WTC11 (cell line): ENCODE data around the gene ACSBG1. TPM values are rescaled to one million over a fixed set of nuclear protein-coding genes. Genes with fewer than 3 reads are reported as not detected.

Experiments used
- ATAC-seq: fragments of 200-7000 bp; cut with Tn5 transposase; 2 replicates; pipeline ENCODE4 v1.10.0; 2021; ENCODE audit warnings: mild to moderate bottlenecking, moderate library complexity
- CTCF ChIA-PET: fragments of 300-600 bp; sonication (Branson Sonifier 250); formaldehyde crosslinking; loops from one replicate; lab custom pipeline; 2021; ENCODE audit warnings: antibody characterized with exemption; lab: Charles Lee
- POLR2A ChIA-PET: fragments of 350-600 bp; sonication (Branson Sonifier 250); formaldehyde crosslinking; loops from one replicate; lab custom pipeline; 2021; ENCODE audit warnings: antibody characterized with exemption; lab: Charles Lee
- DNase-seq: peaks from one replicate; pipeline ENCODE4 v3.0.0; 2021; ENCODE audit warnings: low spot score
- H3K27ac Mint-ChIP-seq: 2 replicates; pipeline ENCODE4 v1.8.0; 2021; ENCODE audit warnings: mixed read lengths
- H3K27me3 Mint-ChIP-seq: 2 replicates; pipeline ENCODE4 v1.8.0; 2021; ENCODE audit warnings: low read depth, mild to moderate bottlenecking, moderate library complexity, mixed read lengths
- H3K36me3 Mint-ChIP-seq: 2 replicates; pipeline ENCODE4 v1.8.0; 2021; ENCODE audit warnings: mixed read lengths
- H3K4me1 Mint-ChIP-seq: 2 replicates; pipeline ENCODE4 v1.8.0; 2022; ENCODE audit warnings: mixed read lengths
- H3K4me3 Mint-ChIP-seq: 2 replicates; pipeline ENCODE4 v1.8.0; 2021; ENCODE audit warnings: mild to moderate bottlenecking, moderate library complexity, mixed read lengths
- H3K9me3 Mint-ChIP-seq: 2 replicates; pipeline ENCODE4 v1.8.0; 2021; ENCODE audit warnings: mixed read lengths
- ATF1 ChIP-seq: sonication (generic); formaldehyde crosslinking; IDR thresholded peaks from 2 replicates; pipeline ENCODE4 v1.8.1; 2023; ENCODE audit warnings: mild to moderate bottlenecking, moderate library complexity, missing genetic modification reagents
- ATF3 ChIP-seq: sonication (generic); formaldehyde crosslinking; conservative IDR thresholded peaks from 2 replicates; pipeline ENCODE4 v1.8.1; 2022; ENCODE audit warnings: mild to moderate bottlenecking, missing genetic modification reagents
- ETV6 ChIP-seq: sonication (generic); formaldehyde crosslinking; IDR thresholded peaks from 2 replicates; pipeline ENCODE4 v1.8.1; 2022; ENCODE audit warnings: mild to moderate bottlenecking, missing genetic modification reagents
- FOXJ3 ChIP-seq: sonication (generic); formaldehyde crosslinking; IDR thresholded peaks from 2 replicates; pipeline ENCODE4 v1.9.0; 2021; ENCODE audit warnings: missing genetic modification reagents, mild to moderate bottlenecking, borderline replicate concordance
- HMGXB4 ChIP-seq: sonication (generic); formaldehyde crosslinking; IDR thresholded peaks from 2 replicates; pipeline ENCODE4 v1.8.1; 2023; ENCODE audit warnings: mild to moderate bottlenecking, moderate library complexity, missing genetic modification reagents
- JAZF1 ChIP-seq: fragments of 250-450 bp; sonication (Bioruptor Pico); IDR thresholded peaks from 2 replicates; pipeline ENCODE4 v1.9.0; 2021; ENCODE audit warnings: moderate library complexity, mild to moderate bottlenecking, inconsistent platforms
- KAT7 ChIP-seq: sonication (generic); formaldehyde crosslinking; IDR thresholded peaks from 2 replicates; pipeline ENCODE4 v1.8.1; 2023; ENCODE audit warnings: missing genetic modification reagents, mild to moderate bottlenecking, borderline replicate concordance
- MXD4 ChIP-seq: fragments of 250-450 bp; sonication (Bioruptor Pico); IDR thresholded peaks from 2 replicates; pipeline ENCODE4 v1.8.0; 2021; ENCODE audit warnings: mild to moderate bottlenecking, moderate library complexity, borderline replicate concordance
- NR2C2 ChIP-seq: sonication (generic); formaldehyde crosslinking; IDR thresholded peaks from 2 replicates; pipeline ENCODE4 v1.8.0; 2022; ENCODE audit warnings: mild to moderate bottlenecking, missing genetic modification reagents
- OVOL2 ChIP-seq: fragments of 250-450 bp; sonication (Bioruptor Pico); IDR thresholded peaks from 2 replicates; pipeline ENCODE4 v1.9.0; 2021; ENCODE audit warnings: mild to moderate bottlenecking, borderline replicate concordance
- RORB ChIP-seq: fragments of 250-450 bp; sonication (Bioruptor Pico); IDR thresholded peaks from 2 replicates; pipeline ENCODE4 v1.9.0; 2021; ENCODE audit warnings: mild to moderate bottlenecking
- SMAD3 ChIP-seq: sonication (generic); formaldehyde crosslinking; IDR thresholded peaks from 2 replicates; pipeline ENCODE4 v1.8.0; 2022; ENCODE audit warnings: missing genetic modification reagents, mild to moderate bottlenecking, borderline replicate concordance
- STAT6 ChIP-seq: sonication (generic); formaldehyde crosslinking; conservative IDR thresholded peaks from 2 replicates; pipeline ENCODE4 v1.8.1; 2023; ENCODE audit warnings: mild to moderate bottlenecking, low read depth, missing genetic modification reagents, moderate library complexity
- USF1 ChIP-seq: sonication (generic); formaldehyde crosslinking; IDR thresholded peaks from 2 replicates; pipeline ENCODE4 v1.8.0; 2022; ENCODE audit warnings: mild to moderate bottlenecking, missing genetic modification reagents
- ZBTB21 ChIP-seq: sonication (generic); formaldehyde crosslinking; IDR thresholded peaks from 2 replicates; pipeline ENCODE4 v1.8.1; 2023; ENCODE audit warnings: mild to moderate bottlenecking, missing genetic modification reagents, borderline replicate concordance
- ZBTB43 ChIP-seq: sonication (generic); formaldehyde crosslinking; IDR thresholded peaks from 2 replicates; pipeline ENCODE4 v1.8.1; 2023; ENCODE audit warnings: mild to moderate bottlenecking, missing genetic modification reagents
- ZMAT4 ChIP-seq: fragments of 250-450 bp; sonication (Bioruptor Pico); IDR thresholded peaks from 2 replicates; pipeline ENCODE4 v1.9.0; 2021; ENCODE audit warnings: mild to moderate bottlenecking
- ZNF121 ChIP-seq: sonication (generic); formaldehyde crosslinking; IDR thresholded peaks from 2 replicates; pipeline ENCODE4 v1.8.0; 2023; ENCODE audit warnings: missing genetic modification reagents
- ZNF138 ChIP-seq: sonication (generic); formaldehyde crosslinking; conservative IDR thresholded peaks from 2 replicates; pipeline ENCODE4 v1.8.1; 2022; ENCODE audit warnings: mild to moderate bottlenecking, moderate library complexity, missing genetic modification reagents
- ZNF512 ChIP-seq: sonication (generic); formaldehyde crosslinking; IDR thresholded peaks from 2 replicates; pipeline ENCODE4 v1.8.1; 2022; ENCODE audit warnings: missing genetic modification reagents, borderline replicate concordance
- ZNF671 ChIP-seq: fragments of 250-450 bp; sonication (Bioruptor Pico); IDR thresholded peaks from 2 replicates; pipeline ENCODE4 v1.8.0; 2021; ENCODE audit warnings: mild to moderate bottlenecking
- total RNA-seq: library from RNA; stranded (reverse); gene quantifications from 3 replicates; pipeline ENCODE4 v1.2.3, GENCODE V29; 2021

ACSBG1 gene
- total RNA-seq, 1 experiment from 2014 or later = 5.8 TPM

GRCh38 chr15:78140292-78140691 is 94.1 kb downstream of the ACSBG1 start:
- POLR2A ChIA-PET = no interaction called here
- no peak for DNase-seq
- CTCF ChIA-PET = interaction anchor here (1.0 to 2.1 kb wide), 5 partner anchors 10 to 265 kb away, joined by 3 to 11 read pairs (median 4); no protein-coding TSS in a partner anchor
- no peak for ATAC-seq
- Mint-ChIP-seq H3K36me3 (no peaks in the 10 kb centered on the region), H3K9me3 (no peaks in the 10 kb centered on the region), H3K27me3 (peaks cover 7% of the 10 kb centered on the region), H3K4me1 (peaks cover 3% of the 10 kb centered on the region), H3K4me3 (no peak overlapping the region), H3K27ac (no peak overlapping the region)
- no peak for TF ChIP-seq STAT6
- no peak for TF ChIP-seq OVOL2 (CRISPR knock-in tag)
- TF ChIP-seq FOXJ3 (CRISPR knock-in tag) = no peak
- no peak for TF ChIP-seq JAZF1 (CRISPR knock-in tag)

GRCh38 chr15:78139578-78139977 is 94.8 kb downstream of the ACSBG1 start:
- no peak for DNase-seq
- no peak overlapping the region for H3K27ac Mint-ChIP-seq
- ChIA-PET CTCF (interaction anchor here (1.0 to 2.1 kb wide), 6 partner anchors 9 to 265 kb away, joined by 3 to 11 read pairs (median 4); no protein-coding TSS in a partner anchor), POLR2A (interaction anchor here (1.2 kb wide), 1 partner anchor 9 kb away, joined by 5 read pairs; the partner anchor contains the start of gene IDH3A)
- no peak for ATAC-seq
- H3K27me3 Mint-ChIP-seq = peaks cover 7% of the 10 kb centered on the region
- no peaks in the 10 kb centered on the region for H3K36me3 Mint-ChIP-seq
- H3K9me3 Mint-ChIP-seq = no peaks in the 10 kb centered on the region
- H3K4me1 Mint-ChIP-seq = peaks cover 3% of the 10 kb centered on the region
- TF ChIP-seq NR2C2 = no peak
- no peak for TF ChIP-seq MXD4
- TF ChIP-seq ZNF512 (CRISPR knock-in tag) = no peak
- no peak for TF ChIP-seq HMGXB4 (CRISPR knock-in tag)
- no peak for TF ChIP-seq ZBTB43 (CRISPR knock-in tag)
- no peak for TF ChIP-seq SMAD3
- TF ChIP-seq ATF1 (CRISPR knock-in tag) = no peak
- TF ChIP-seq ATF3 (CRISPR knock-in tag) = no peak
- TF ChIP-seq JAZF1 (CRISPR knock-in tag) = no peak
- no peak for TF ChIP-seq ETV6 (CRISPR knock-in tag)
- no peak overlapping the region for H3K4me3 Mint-ChIP-seq

- ChIA-PET POLR2A (no interaction called here), CTCF (interaction anchor here (1.0 kb wide), 1 partner anchor 20 kb away, joined by 4 read pairs; no protein-coding TSS in a partner anchor)
- H3K4me3 Mint-ChIP-seq = no peak overlapping the region
- H3K36me3 Mint-ChIP-seq = no peaks in the 10 kb centered on the region
- DNase-seq (no peak), ATAC-seq (no peak)
- no peaks in the 10 kb centered on the region for H3K27me3 Mint-ChIP-seq
- no peaks in the 10 kb centered on the region for H3K9me3 Mint-ChIP-seq
- H3K4me1 Mint-ChIP-seq = peaks cover 24% of the 10 kb centered on the region
- H3K27ac Mint-ChIP-seq = no peak overlapping the region
- TF ChIP-seq USF1 (no peak), RORB (CRISPR knock-in tag) (no peak), ATF3 (CRISPR knock-in tag) (no peak), ZBTB21 (CRISPR knock-in tag) (no peak), HMGXB4 (CRISPR knock-in tag) (no peak), ZMAT4 (no peak), KAT7 (CRISPR knock-in tag) (no peak), ZNF671 (CRISPR knock-in tag) (no peak), ZNF121 (CRISPR knock-in tag) (no peak), ZNF138 (CRISPR knock-in tag) (no peak)
These were observed 100.6 kb downstream of the ACSBG1 start for GRCh38 chr15:78133801-78134200.
